Endothelial cell of umbilical vein (primary cell): ENCODE data around the gene LHFPL2. TPM values are rescaled to one million over a fixed set of nuclear protein-coding genes. Genes with fewer than 3 reads are reported as not detected.

Source experiments
- BruUV-seq: library from RNA; stranded (reverse); fragments of 400-500 nt; replicated peaks from 2 replicates; lab custom pipeline; 2021; lab: Mats Ljungman, UMichigan
- CTCF ChIA-PET: fragments of 300-600, 350-600 bp; sonication (Branson Sonifier 250); formaldehyde crosslinking; loops from one replicate; lab custom pipeline; 2021; ENCODE audit warnings: antibody characterized with exemption, inconsistent platforms; lab: Charles Lee
- POLR2A ChIA-PET: fragments of 300-600, 350-600 bp; sonication (Branson Sonifier 250); formaldehyde crosslinking; loops from one replicate; lab custom pipeline; 2021; ENCODE audit warnings: antibody characterized with exemption, inconsistent platforms; lab: Charles Lee
- DNase-seq: peaks from one replicate; pipeline ENCODE4 v3.0.0-alpha.2; 2011; ENCODE audit warnings: low read depth, low spot score
- FAIRE-seq: peaks from 2 replicates; lab custom pipeline; 2011; peaks lifted over from hg19 to GRCh38; lab: Jason Lieb, UNC
- H2AFZ ChIP-seq: 2 replicates; pipeline ENCODE4 v1.6.0; 2012; ENCODE audit warnings: low read depth, low read length, control low read depth, inconsistent platforms
- H3K27ac ChIP-seq: 2 replicates; pipeline ENCODE4 v1.5.1; 2011; ENCODE audit warnings: low read depth, mild to moderate bottlenecking, control low read depth, low read length, moderate library complexity; ENCODE audit not compliant: insufficient read depth
- H3K27me3 ChIP-seq, 2 experiments: 2 replicates each; pipeline versions ENCODE4 v1.6.0 to v1.6.1; 2011; ENCODE audit warnings: low read length in 2 of 2, mixed read lengths in 1 of 2; ENCODE audit not compliant: control insufficient read depth in 2 of 2, insufficient read depth in 2 of 2
- H3K36me3 ChIP-seq, 2 experiments: 2 replicates in 1 of 2; 3 replicates in 1 of 2; pipeline ENCODE4 v1.5.1; 2011; ENCODE audit warnings: low read length in 2 of 2, mild to moderate bottlenecking in 1 of 2, moderate library complexity in 1 of 2; ENCODE audit not compliant: control insufficient read depth in 2 of 2, insufficient read depth in 2 of 2; ENCODE audit errors: extremely low read depth in 1 of 2
- H3K4me1 ChIP-seq: 3 replicates; pipeline ENCODE4 v1.5.1; 2011; ENCODE audit warnings: mild to moderate bottlenecking, low read length; ENCODE audit not compliant: control insufficient read depth, insufficient read depth; ENCODE audit errors: extremely low read depth
- H3K4me2 ChIP-seq: 2 replicates; pipeline ENCODE4 v1.6.1; 2011; ENCODE audit warnings: low read length, control low read depth, mixed read lengths; ENCODE audit not compliant: insufficient read depth
- H3K4me3 ChIP-seq, 3 experiments: fragments of 200-600 bp in 1 of 3; sonication (generic), shearing (Covaris generic) in 1 of 3; replicated peaks in 1 of 3; 2 replicates each; pipeline ENCODE4 v1.5.1; 2011 to 2016; ENCODE audit warnings: control low read depth in 3 of 3, low read length in 3 of 3, mild to moderate bottlenecking in 2 of 3, inconsistent platforms in 1 of 3, low read depth in 1 of 3, moderate library complexity in 1 of 3; ENCODE audit not compliant: insufficient read depth in 1 of 3
- H3K79me2 ChIP-seq: 2 replicates; pipeline ENCODE4 v1.6.0; 2012; ENCODE audit warnings: low read length, inconsistent platforms; ENCODE audit not compliant: control insufficient read depth, insufficient read depth
- H3K9ac ChIP-seq: replicated peaks from 2 replicates; pipeline ENCODE3; 2011; ENCODE audit warnings: low read length, control low read depth; ENCODE audit not compliant: insufficient read depth; ENCODE audit errors: extremely low read depth
- H3K9me1 ChIP-seq: replicated peaks from 3 replicates; pipeline ENCODE4 v1.6.0; 2011; ENCODE audit warnings: mild to moderate bottlenecking, low read length; ENCODE audit not compliant: control insufficient read depth, insufficient read depth; ENCODE audit errors: extremely low read depth
- H3K9me3 ChIP-seq: replicated peaks from 2 replicates; pipeline ENCODE4 v1.5.1; 2012; ENCODE audit warnings: low read length, inconsistent platforms; ENCODE audit not compliant: control insufficient read depth, insufficient read depth
- H4K20me1 ChIP-seq: replicated peaks from 2 replicates; pipeline ENCODE3; 2011; ENCODE audit warnings: mild to moderate bottlenecking, low read length; ENCODE audit not compliant: control insufficient read depth, insufficient read depth; ENCODE audit errors: extremely low read depth
- EZH2 ChIP-seq: IDR thresholded peaks from 2 replicates; pipeline ENCODE4 v1.6.1; 2012; ENCODE audit warnings: borderline replicate concordance, low read depth, mild to moderate bottlenecking, moderate library complexity, low read length, inconsistent platforms; ENCODE audit not compliant: severe bottlenecking
- FOS ChIP-seq: IDR thresholded peaks from 2 replicates; pipeline ENCODE4 v1.6.1; 2011; ENCODE audit warnings: mild to moderate bottlenecking, low read length, moderate library complexity, borderline replicate concordance; ENCODE audit not compliant: insufficient read depth
- GATA2 ChIP-seq: IDR thresholded peaks from 2 replicates; pipeline ENCODE4 v1.7.0; 2011; ENCODE audit warnings: low read depth, mild to moderate bottlenecking, moderate library complexity, mixed read lengths, low read length; ENCODE audit not compliant: insufficient read length, insufficient read depth
- JUN ChIP-seq: IDR thresholded peaks from 2 replicates; pipeline ENCODE4 v1.6.1; 2011; ENCODE audit warnings: borderline replicate concordance, low read depth; ENCODE audit not compliant: insufficient read length, insufficient read depth
- MYC ChIP-seq: IDR thresholded peaks from one replicate; pipeline ENCODE4 v1.6.1; 2011; ENCODE audit warnings: mild to moderate bottlenecking, low read depth, low read length
- POLR2A ChIP-seq: IDR thresholded peaks from 2 replicates; pipeline ENCODE4 v1.6.1; 2012; ENCODE audit warnings: low read depth, mild to moderate bottlenecking, control low read depth, low read length
- POLR2AphosphoS5 ChIP-seq: IDR thresholded peaks from 2 replicates; pipeline ENCODE4 v1.6.1; 2012; ENCODE audit warnings: low read depth, mild to moderate bottlenecking, control low read depth, low read length, moderate library complexity; ENCODE audit not compliant: insufficient read depth
- dilution Hi-C: fragments of 300-500 bp; cut with MboI; formaldehyde crosslinking; loops from one replicate; pipeline ENCODE4 v1.15.0; 2019; ENCODE audit warnings: low sequenced_read_pairs; ENCODE audit not compliant: extremely low pct_ligation_motif_present
- intact Hi-C: fragments of 100-400 bp; cut with micrococcal nuclease; formaldehyde crosslinking; loops from one replicate; pipeline ENCODE4 v1.10.0; 2022
- polyA plus RNA-seq, 4 experiments: library from polyadenylated mRNA; depleted of rRNA in 3 of 4; stranded (reverse) in 3 of 4; unstranded in 1 of 4; fragments of >200 nt; gene quantifications; 2 replicates each; pipeline versions ENCODE4 v1.2.1 to v1.2.3, GENCODE V29; 2011 to 2012; ENCODE audit warnings: missing spikeins in 1 of 4
- total RNA-seq: library from RNA; stranded (reverse); gene quantifications from 2 replicates; pipeline ENCODE4 v1.2.3, GENCODE V29; 2021
- TF ChIP-seq, protein P1 (sequence below): IDR thresholded peaks from 2 replicates; pipeline ENCODE4 v1.6.1; 2011; ENCODE audit not compliant: insufficient read depth, insufficient read length
- TF ChIP-seq, protein P2 (sequence below), 2 donors: IDR thresholded peaks; 1 replicate in 1 of 2; 2 replicates in 1 of 2; pipeline ENCODE4 v1.5.1; 2011; ENCODE audit warnings: low read length in 2 of 2, mild to moderate bottlenecking in 2 of 2, moderate library complexity in 2 of 2, control low read depth in 1 of 2, inconsistent platforms in 1 of 2, low read depth in 1 of 2; ENCODE audit not compliant: insufficient read depth in 1 of 2; ENCODE audit errors: extremely low read depth in 1 of 2

Gene LHFPL2
- total and polyA plus RNA-seq, 2 donors (not counting 3 experiments of a cell fraction or from before 2014, with no cell fraction given) = 9.6 to 36.3 TPM

DNA sequence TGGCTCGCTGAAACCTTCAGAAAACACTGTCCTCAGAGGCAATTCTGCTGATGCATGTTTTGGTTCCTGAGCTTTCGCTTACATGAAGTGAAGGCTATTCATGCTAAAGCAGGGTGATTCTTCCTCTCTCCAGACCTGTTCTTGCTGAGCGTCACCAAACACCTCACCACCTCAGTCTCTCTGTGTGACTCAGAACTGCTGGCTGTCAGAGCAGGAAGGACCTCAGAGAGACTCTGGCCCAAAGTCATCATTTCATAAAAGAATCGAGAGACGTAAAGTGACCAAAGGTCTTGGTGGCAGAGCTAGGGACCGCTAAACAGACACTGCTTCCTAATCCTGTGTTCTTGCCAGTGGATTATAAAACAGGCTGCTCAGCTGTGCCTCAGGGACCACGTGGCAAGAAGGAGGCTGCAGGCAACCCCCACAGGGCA is 73.8 kb downstream of the LHFPL2 start:
- Histone ChIP-seq H3K9me3 (no peaks in the 10 kb centered on the region), H3K4me2 (no peak overlapping the region), H2AFZ (no peak overlapping the region), H4K20me1 (no peaks in the 10 kb centered on the region), H3K4me3 (no peak overlapping the region), H3K4me1 (peaks cover 3% of the 10 kb centered on the region), H3K79me2 (peaks cover 8% of the 10 kb centered on the region), H3K27me3 (no peaks in the 10 kb centered on the region), H3K36me3 (no peaks in the 10 kb centered on the region), H3K9ac (no peak overlapping the region), H3K9me1 (no peaks in the 10 kb centered on the region), H3K27ac (no peak overlapping the region)
- BruUV-seq = no TSS peak
- dilution Hi-C loops = no loop called here
- DNase-seq = no peak
- FAIRE-seq = peak; percentile 69
- CTCF ChIA-PET = interaction anchor here (1.0 to 1.4 kb wide), 2 partner anchors 22 to 70 kb away, joined by 3 to 5 read pairs; no protein-coding TSS in a partner anchor
- no peak for TF ChIP-seq GATA2
- TF ChIP-seq, protein P1, sequence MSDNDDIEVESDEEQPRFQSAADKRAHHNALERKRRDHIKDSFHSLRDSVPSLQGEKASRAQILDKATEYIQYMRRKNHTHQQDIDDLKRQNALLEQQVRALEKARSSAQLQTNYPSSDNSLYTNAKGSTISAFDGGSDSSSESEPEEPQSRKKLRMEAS = no peak
- no peak for TF ChIP-seq POLR2A
- no peak for TF ChIP-seq POLR2AphosphoS5
- TF ChIP-seq FOS = no peak
- no peak for TF ChIP-seq JUN
- no peak for TF ChIP-seq MYC
- no peak for TF ChIP-seq EZH2
- POLR2A ChIA-PET = no interaction called here
- intact Hi-C loops = no loop called here

DNA sequence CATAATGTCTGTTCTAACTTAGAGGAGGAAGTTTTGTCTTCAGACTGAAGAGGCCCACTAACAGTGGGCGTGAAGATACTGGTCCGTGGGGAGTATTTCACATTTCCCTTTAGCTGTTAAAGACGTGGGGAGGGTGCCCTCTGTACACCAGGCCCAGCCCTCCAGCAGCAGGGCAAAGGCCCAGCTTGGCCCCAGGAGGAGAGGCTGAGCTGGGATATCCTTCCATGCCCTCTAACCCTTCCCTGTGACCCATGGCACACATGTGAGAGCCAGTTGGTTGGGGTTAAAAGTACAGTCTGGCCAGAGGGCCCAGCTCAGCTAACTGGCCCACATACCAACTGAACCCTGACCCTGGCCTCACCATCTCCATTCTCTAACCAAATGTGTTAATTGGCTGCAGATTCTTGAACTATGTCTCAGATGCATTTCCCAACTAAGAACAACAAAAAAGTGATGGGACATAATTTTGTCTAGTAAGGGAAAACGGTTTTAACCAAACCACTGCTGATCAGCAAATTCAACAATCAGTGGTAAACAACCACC is 74.4 kb downstream of the LHFPL2 start:
- Histone ChIP-seq H4K20me1 (no peaks in the 10 kb centered on the region), H3K4me1 (peaks cover 8% of the 10 kb centered on the region), H3K9ac (no peak overlapping the region), H3K4me3 (no peak overlapping the region), H3K36me3 (no peaks in the 10 kb centered on the region), H3K27ac (no peak overlapping the region), H2AFZ (no peak overlapping the region), H3K9me1 (no peaks in the 10 kb centered on the region), H3K27me3 (no peaks in the 10 kb centered on the region), H3K79me2 (peaks cover 10% of the 10 kb centered on the region), H3K9me3 (no peaks in the 10 kb centered on the region), H3K4me2 (no peak overlapping the region)
- intact Hi-C loops (no loop called here), dilution Hi-C loops (no loop called here)
- FAIRE-seq = no peak
- no TSS peak for BruUV-seq
- ChIA-PET POLR2A (no interaction called here), CTCF (interaction anchor here (1.0 to 1.4 kb wide), 2 partner anchors 23 to 69 kb away, joined by 3 to 5 read pairs; no protein-coding TSS in a partner anchor)
- TF ChIP-seq, protein P1 = no peak
- TF ChIP-seq POLR2A (no peak), EZH2 (no peak), GATA2 (no peak), POLR2AphosphoS5 (no peak), FOS (no peak), JUN (no peak), MYC (no peak)
- TF ChIP-seq, protein P2, sequence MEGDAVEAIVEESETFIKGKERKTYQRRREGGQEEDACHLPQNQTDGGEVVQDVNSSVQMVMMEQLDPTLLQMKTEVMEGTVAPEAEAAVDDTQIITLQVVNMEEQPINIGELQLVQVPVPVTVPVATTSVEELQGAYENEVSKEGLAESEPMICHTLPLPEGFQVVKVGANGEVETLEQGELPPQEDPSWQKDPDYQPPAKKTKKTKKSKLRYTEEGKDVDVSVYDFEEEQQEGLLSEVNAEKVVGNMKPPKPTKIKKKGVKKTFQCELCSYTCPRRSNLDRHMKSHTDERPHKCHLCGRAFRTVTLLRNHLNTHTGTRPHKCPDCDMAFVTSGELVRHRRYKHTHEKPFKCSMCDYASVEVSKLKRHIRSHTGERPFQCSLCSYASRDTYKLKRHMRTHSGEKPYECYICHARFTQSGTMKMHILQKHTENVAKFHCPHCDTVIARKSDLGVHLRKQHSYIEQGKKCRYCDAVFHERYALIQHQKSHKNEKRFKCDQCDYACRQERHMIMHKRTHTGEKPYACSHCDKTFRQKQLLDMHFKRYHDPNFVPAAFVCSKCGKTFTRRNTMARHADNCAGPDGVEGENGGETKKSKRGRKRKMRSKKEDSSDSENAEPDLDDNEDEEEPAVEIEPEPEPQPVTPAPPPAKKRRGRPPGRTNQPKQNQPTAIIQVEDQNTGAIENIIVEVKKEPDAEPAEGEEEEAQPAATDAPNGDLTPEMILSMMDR (IDR thresholded peaks at IDR 0.05; ENCODE audit: extremely low read depth in 1 of 2, insufficient read depth in 1 of 2, low read depth in 1 of 2, low read length in 2 of 2) = no peak
- DNase-seq = no peak
